ENCODE results near the gene TRIM47. TPM values are rescaled to one million over a fixed set of nuclear protein-coding genes. Genes with fewer than 3 reads are reported as not detected.
A peak's percentile ranks its signal among the peaks of the same experiment; 100 is the strongest.

The TRIM47 gene
- total and polyA plus RNA-seq, 2 of the 13 experiments (the other 11 are each of a cell fraction or from before 2014, with no cell fraction given) = 33.5 to 82.0 TPM

DNA sequence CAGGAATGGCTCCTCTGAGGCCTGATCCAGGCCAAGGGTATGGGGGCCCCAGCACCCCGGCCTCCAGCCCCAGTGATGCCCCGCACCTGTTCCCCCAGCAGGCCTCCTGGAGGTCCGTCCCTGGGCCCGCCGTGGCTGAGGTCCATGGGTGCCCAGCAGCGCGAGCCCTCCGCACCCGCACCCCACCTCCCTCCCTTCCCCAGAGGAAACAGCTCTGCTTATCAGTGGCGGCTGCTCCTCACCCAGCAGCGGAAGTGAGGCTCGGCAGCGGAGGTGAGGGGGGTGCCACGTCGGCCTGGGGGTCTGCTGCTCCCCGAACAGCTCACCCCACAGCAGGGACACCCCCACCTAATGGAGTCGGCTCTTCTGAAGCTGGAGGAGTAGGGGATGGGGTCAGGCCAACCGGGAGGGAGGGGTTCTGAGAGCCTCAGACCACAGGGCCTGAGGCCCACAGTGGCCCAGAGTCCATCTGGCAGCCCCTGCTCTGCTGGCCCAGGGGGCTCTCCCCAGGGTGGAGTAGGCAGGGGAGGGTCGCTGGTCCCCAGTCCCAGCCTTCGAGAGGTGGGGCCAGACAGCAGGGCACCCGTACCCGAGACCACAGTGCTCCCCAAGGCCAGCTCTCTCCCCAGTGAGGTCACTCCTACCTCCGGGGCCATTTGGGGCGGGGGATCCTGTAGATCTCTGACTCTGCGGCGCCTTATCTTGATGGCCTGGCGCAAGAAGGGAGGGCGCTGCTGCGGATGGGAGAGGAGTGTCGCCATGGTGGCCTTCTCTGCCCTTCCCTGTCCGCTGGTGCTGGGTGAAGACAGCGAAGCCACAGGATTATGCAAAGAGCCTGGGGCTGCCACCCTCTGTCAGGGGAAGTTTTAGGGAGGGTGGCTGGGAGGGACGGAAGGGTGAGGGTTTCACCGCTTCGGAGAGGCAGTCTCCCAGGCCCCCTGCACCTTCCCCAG, 34.5 kb downstream of the TRIM47 start, which contains the start of gene UNC13D:
Gene UNC13D (minus strand): TSS at position 828 of the 953 bp plus-strand sequence. CDS start 67 bp downstream, at position 761.
- Histone ChIP-seq H3K4me3 (replicated peaks in 1 of 3; ENCODE audit: insufficient read depth in 1 of 3, low read depth in 2 of 3, low read length in 3 of 3) (peak within 1 kb of the TSS; percentile 66 to 84 (median 66)), H3K4me2 (ENCODE audit: low read depth, low read length) (peak within 1 kb of the TSS; percentile 96), H3K4me1 (ENCODE audit: insufficient read depth, low read length) (peaks cover 60% of the 10 kb centered on the region), H3K9me3 (ENCODE audit: low read length) (no peaks in the 10 kb centered on the region), H3K36me3 (replicated peaks in 1 of 2; ENCODE audit: control insufficient read depth in 1 of 2, insufficient read depth in 2 of 2, low read length in 2 of 2) (peaks cover 4 to 11% of the 10 kb centered on the region in 2 experiments; a peak in 4 of 5 replicates), H4K20me1 (ENCODE audit: insufficient read depth, low read length) (0 out of 2 replicates have a peak, but pooled peaks cover 2% of the 10 kb centered on the region), H2AFZ (ENCODE audit: low read length) (no peak within 1 kb of the TSS), H3K27me3 (ENCODE audit: control insufficient read depth in 1 of 2, insufficient read depth in 2 of 2, low read length in 2 of 2) (no peaks in the 10 kb centered on the region), H3K27ac (ENCODE audit: extremely low read length, insufficient read depth, low read length) (peak within 1 kb of the TSS; percentile 79), H3K79me2 (ENCODE audit: insufficient read depth, low read length) (no peaks in the 10 kb centered on the region), H3K9ac (ENCODE audit: insufficient read depth, low read depth, low read length) (peak within 1 kb of the TSS; percentile 77)
- DNase-seq (ENCODE audit: low spot score) = peak; percentile 76
- no peak for FAIRE-seq
- ATAC-seq = peak; percentile 27
- BruUV-seq (replicated peaks) = TSS peak; percentile 36
- intact Hi-C loops (cut with micrococcal nuclease; ENCODE audit: unreplicated experiment) = loop anchor here (2.0 kb wide), 1 partner anchor 65 kb away; a partner anchor contains a TSS
- WGBS (ENCODE audit: low lambda C conversion rate) = 21% methylated on average over 19 of the region's 35 CpGs
- ChIA-PET POLR2A (interaction anchor here (1.0 to 7.7 kb wide), 16 partner anchors 10 to 90 kb away, joined by 3 to 229 read pairs (median 13); partner anchors contain the start of genes MRPL38, TRIM47, UNK and WBP2), CTCF (ENCODE audit: low intra/inter-chr PET ratio, low total read pairs) (interaction anchor here (3.0 kb wide), 1 partner anchor 17 kb away, joined by 7 read pairs; no protein-coding TSS in a partner anchor)
- in situ Hi-C loops (cut with HindIII; ENCODE audit: extremely low pct_ligation_motif_present, low pct_unique_long_range_greater_than_20kb) = no loop called here
- no peak for TF ChIP-seq ATF7 (IDR thresholded peaks at IDR 0.05)
- peak; percentile 17; the same call in 1 of the 2 replicates for TF ChIP-seq ATF7 (CRISPR knock-in tag; IDR thresholded peaks at IDR 0.05)
- TF ChIP-seq ELF3 (CRISPR knock-in tag; IDR thresholded peaks at IDR 0.05) = peak; percentile 30; the same call in 1 of the 2 replicates
- TF ChIP-seq DR1 (CRISPR knock-in tag; IDR thresholded peaks at IDR 0.05) = peak; percentile 56; the same call in 1 of the 2 replicates
- TF ChIP-seq, protein P1, sequence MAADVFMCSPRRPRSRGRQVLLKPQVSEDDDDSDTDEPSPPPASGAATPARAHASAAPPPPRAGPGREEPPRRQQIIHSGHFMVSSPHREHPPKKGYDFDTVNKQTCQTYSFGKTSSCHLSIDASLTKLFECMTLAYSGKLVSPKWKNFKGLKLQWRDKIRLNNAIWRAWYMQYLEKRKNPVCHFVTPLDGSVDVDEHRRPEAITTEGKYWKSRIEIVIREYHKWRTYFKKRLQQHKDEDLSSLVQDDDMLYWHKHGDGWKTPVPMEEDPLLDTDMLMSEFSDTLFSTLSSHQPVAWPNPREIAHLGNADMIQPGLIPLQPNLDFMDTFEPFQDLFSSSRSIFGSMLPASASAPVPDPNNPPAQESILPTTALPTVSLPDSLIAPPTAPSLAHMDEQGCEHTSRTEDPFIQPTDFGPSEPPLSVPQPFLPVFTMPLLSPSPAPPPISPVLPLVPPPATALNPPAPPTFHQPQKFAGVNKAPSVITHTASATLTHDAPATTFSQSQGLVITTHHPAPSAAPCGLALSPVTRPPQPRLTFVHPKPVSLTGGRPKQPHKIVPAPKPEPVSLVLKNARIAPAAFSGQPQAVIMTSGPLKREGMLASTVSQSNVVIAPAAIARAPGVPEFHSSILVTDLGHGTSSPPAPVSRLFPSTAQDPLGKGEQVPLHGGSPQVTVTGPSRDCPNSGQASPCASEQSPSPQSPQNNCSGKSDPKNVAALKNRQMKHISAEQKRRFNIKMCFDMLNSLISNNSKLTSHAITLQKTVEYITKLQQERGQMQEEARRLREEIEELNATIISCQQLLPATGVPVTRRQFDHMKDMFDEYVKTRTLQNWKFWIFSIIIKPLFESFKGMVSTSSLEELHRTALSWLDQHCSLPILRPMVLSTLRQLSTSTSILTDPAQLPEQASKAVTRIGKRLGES (CRISPR knock-in tag; IDR thresholded peaks at IDR 0.05; ENCODE audit: borderline replicate concordance) = no peak
- no peak for TF ChIP-seq FOXA1 (IDR thresholded peaks at IDR 0.05)
- TF ChIP-seq FOXA1 (CRISPR knock-in tag; IDR thresholded peaks at IDR 0.05) = no peak
- TF ChIP-seq, protein P2, sequence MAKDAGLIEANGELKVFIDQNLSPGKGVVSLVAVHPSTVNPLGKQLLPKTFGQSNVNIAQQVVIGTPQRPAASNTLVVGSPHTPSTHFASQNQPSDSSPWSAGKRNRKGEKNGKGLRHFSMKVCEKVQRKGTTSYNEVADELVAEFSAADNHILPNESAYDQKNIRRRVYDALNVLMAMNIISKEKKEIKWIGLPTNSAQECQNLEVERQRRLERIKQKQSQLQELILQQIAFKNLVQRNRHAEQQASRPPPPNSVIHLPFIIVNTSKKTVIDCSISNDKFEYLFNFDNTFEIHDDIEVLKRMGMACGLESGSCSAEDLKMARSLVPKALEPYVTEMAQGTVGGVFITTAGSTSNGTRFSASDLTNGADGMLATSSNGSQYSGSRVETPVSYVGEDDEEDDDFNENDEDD (CRISPR knock-in tag; IDR thresholded peaks at IDR 0.05; ENCODE audit: borderline replicate concordance) = no peak
- no peak for TF ChIP-seq RARG (CRISPR knock-in tag; IDR thresholded peaks at IDR 0.05; ENCODE audit: low read depth)
- no peak for TF ChIP-seq ZBTB3 (CRISPR knock-in tag; IDR thresholded peaks at IDR 0.05; ENCODE audit: borderline replicate concordance, low read depth)
- TF ChIP-seq NPAS2 (CRISPR knock-in tag; IDR thresholded peaks at IDR 0.05; ENCODE audit: borderline replicate concordance) = no peak
- no peak for TF ChIP-seq ESRRA (CRISPR knock-in tag; IDR thresholded peaks at IDR 0.05; ENCODE audit: low read depth)
- TF ChIP-seq CHCHD3 (CRISPR knock-in tag; IDR thresholded peaks at IDR 0.05) = peak; percentile 64; the same call in 1 of the 2 replicates
- TF ChIP-seq JUND (CRISPR knock-in tag; IDR thresholded peaks at IDR 0.05) = 0 out of 2 replicates have a peak, but pooled peaks have one; percentile 10

Data from HepG2 (cell line).